HepG2 (cell line): ENCODE measurements around the gene CTAG1A. TPM values are rescaled to one million over a fixed set of nuclear protein-coding genes. Genes with fewer than 3 reads are reported as not detected.
A peak's percentile ranks its signal among the peaks of the same experiment; 100 is the strongest.

Source experiments
- CEBPG ChIP-seq: IDR thresholded peaks from 2 replicates; pipeline ENCODE4 v1.6.1; 2016
- MAFG ChIP-seq: sonication (generic); formaldehyde crosslinking; IDR thresholded peaks from 2 replicates; pipeline ENCODE4 v1.5.1; 2020; ENCODE audit warnings: mild to moderate bottlenecking, missing genetic modification reagents
- PAXIP1 ChIP-seq: sonication (generic); formaldehyde crosslinking; conservative IDR thresholded peaks from 2 replicates; pipeline ENCODE4 v1.4.0; 2020; ENCODE audit warnings: mild to moderate bottlenecking, missing genetic modification reagents, moderate library complexity
- PBX3 ChIP-seq: sonication (generic); formaldehyde crosslinking; IDR thresholded peaks from 2 replicates; pipeline ENCODE4 v1.8.1; 2023; ENCODE audit warnings: missing genetic modification reagents, inconsistent platforms, borderline replicate concordance
- RBAK ChIP-seq: sonication (generic); formaldehyde crosslinking; IDR thresholded peaks from 2 replicates; pipeline ENCODE4 v1.5.1; 2020; ENCODE audit warnings: mild to moderate bottlenecking, missing genetic modification reagents
- SYNCRIP ChIP-seq: fragments of 200-400 bp; formaldehyde crosslinking; IDR thresholded peaks from 2 replicates; pipeline ENCODE4 v1.6.1; 2018; ENCODE audit warnings: mild to moderate bottlenecking, low read depth, low read length; ENCODE audit not compliant: insufficient read depth
- ZBTB4 ChIP-seq: sonication (generic); formaldehyde crosslinking; IDR thresholded peaks from 2 replicates; pipeline ENCODE4 v1.4.0; 2020; ENCODE audit warnings: missing genetic modification reagents, mild to moderate bottlenecking, borderline replicate concordance
- ZBTB42 ChIP-seq: sonication (generic); formaldehyde crosslinking; IDR thresholded peaks from 2 replicates; pipeline ENCODE4 v1.5.0; 2020; ENCODE audit warnings: mild to moderate bottlenecking, missing genetic modification reagents
- ZFP62 ChIP-seq: sonication (generic); formaldehyde crosslinking; IDR thresholded peaks from 2 replicates; pipeline ENCODE4 v1.4.0; 2020; ENCODE audit warnings: missing genetic modification reagents
- ZNF20 ChIP-seq: sonication (generic); formaldehyde crosslinking; IDR thresholded peaks from 2 replicates; pipeline ENCODE4 v1.4.0; 2020; ENCODE audit warnings: mild to moderate bottlenecking, moderate library complexity, missing genetic modification reagents
- ZNF276 ChIP-seq: sonication (generic); formaldehyde crosslinking; IDR thresholded peaks from 2 replicates; pipeline ENCODE4 v1.4.0; 2020; ENCODE audit warnings: mild to moderate bottlenecking, low read depth, missing genetic modification reagents
- ZNF33A ChIP-seq: sonication (generic); formaldehyde crosslinking; IDR thresholded peaks from 2 replicates; pipeline ENCODE4 v1.5.1; 2020; ENCODE audit warnings: missing genetic modification reagents, mild to moderate bottlenecking, moderate library complexity, borderline replicate concordance
- ZNF343 ChIP-seq: sonication (generic); formaldehyde crosslinking; IDR thresholded peaks from 2 replicates; pipeline ENCODE4 v1.4.0; 2020; ENCODE audit warnings: mild to moderate bottlenecking, missing genetic modification reagents
- ZNF414 ChIP-seq: sonication (generic); formaldehyde crosslinking; IDR thresholded peaks from 2 replicates; pipeline ENCODE4 v1.5.0; 2020; ENCODE audit warnings: missing genetic modification reagents
- ZNF446 ChIP-seq: sonication (generic); formaldehyde crosslinking; IDR thresholded peaks from 2 replicates; pipeline ENCODE4 v1.5.0; 2020; ENCODE audit warnings: mild to moderate bottlenecking, missing genetic modification reagents
- ZNF569 ChIP-seq: sonication (generic); formaldehyde crosslinking; IDR thresholded peaks from 2 replicates; pipeline ENCODE4 v1.5.0; 2020; ENCODE audit warnings: mild to moderate bottlenecking, missing genetic modification reagents, moderate library complexity, borderline replicate concordance
- ZNF598 ChIP-seq: sonication (generic); formaldehyde crosslinking; IDR thresholded peaks from 2 replicates; pipeline ENCODE4 v1.5.1; 2020; ENCODE audit warnings: mild to moderate bottlenecking, missing genetic modification reagents, borderline replicate concordance
- ZNF720 ChIP-seq: sonication (generic); formaldehyde crosslinking; IDR thresholded peaks from 2 replicates; pipeline ENCODE4 v1.4.0; 2020; ENCODE audit warnings: missing genetic modification reagents
- ZNF83 ChIP-seq: sonication (generic); formaldehyde crosslinking; IDR thresholded peaks from 2 replicates; pipeline ENCODE4 v1.4.0; 2020; ENCODE audit warnings: missing genetic modification reagents, mild to moderate bottlenecking, borderline replicate concordance
- polyA plus RNA-seq, 8 experiments: library from polyadenylated mRNA; depleted of rRNA in 3 of 8; stranded (reverse) in 7 of 8; unstranded in 1 of 8; fragments of >200 nt; fragmentation: Illumina TruSeq in 4 of 8; extraction: Trizol in 4 of 8; gene quantifications; 2 replicates each; pipeline versions ENCODE4 v1.2.1 to v1.2.3, GENCODE V29; 2011 to 2016; ENCODE audit warnings: low read depth in 4 of 8, missing spikeins in 1 of 8, mixed read lengths in 1 of 8; ENCODE audit not compliant: insufficient read depth in 1 of 8
- total RNA-seq, 5 experiments: library from RNA; depleted of rRNA; stranded (reverse); fragments of >200 nt; fragmentation: Illumina TruSeq; extraction: Trizol; gene quantifications; 2 replicates each; pipeline ENCODE4 v1.2.3, GENCODE V29; 2016; ENCODE audit warnings: low read depth in 1 of 5

Gene CTAG1A
- total and polyA plus RNA-seq, 2 of the 13 experiments (the other 11 are each of a cell fraction or from before 2014, with no cell fraction given) = not detected

- TF ChIP-seq PAXIP1 (CRISPR knock-in tag) (peak; percentile 72), ZNF276 (CRISPR knock-in tag) (no peak), ZNF343 (no peak), ZNF598 (CRISPR knock-in tag) (no peak), ZBTB4 (CRISPR knock-in tag) (no peak), PBX3 (no peak), ZBTB42 (CRISPR knock-in tag) (no peak), ZNF414 (CRISPR knock-in tag) (no peak), ZNF720 (CRISPR knock-in tag) (no peak), RBAK (CRISPR knock-in tag) (no peak), ZNF446 (CRISPR knock-in tag) (no peak), MAFG (CRISPR knock-in tag) (peak; percentile 57; the same call in 1 of the 2 replicates), ZNF83 (CRISPR knock-in tag) (no peak), ZNF20 (no peak), CEBPG (CRISPR knock-in tag) (no peak), ZNF569 (no peak), SYNCRIP (no peak), ZFP62 (CRISPR knock-in tag) (no peak), ZNF33A (no peak)
Measured at GRCh38 chrX:154540897-154541535, 43.9 kb upstream of the CTAG1A start (continued).
